Fibroblast of lung (primary cell): Measurements from ENCODE around the gene NR0B2.

Experiments used
- EZH2 ChIP-seq: IDR thresholded peaks from 2 replicates; pipeline ENCODE4 v1.5.1; 2012; ENCODE audit warnings: low read length, control low read depth, mild to moderate bottlenecking; ENCODE audit errors: missing control alignments
- TF ChIP-seq, protein P1 (sequence below), 2 donors: IDR thresholded peaks in 1 of 2; conservative IDR thresholded peaks in 1 of 2; 1 replicate in 1 of 2; 2 replicates in 1 of 2; pipeline ENCODE4 v1.5.1; 2011 to 2012; ENCODE audit warnings: low read length in 2 of 2, control low read depth in 1 of 2, inconsistent platforms in 1 of 2, low read depth in 1 of 2, mild to moderate bottlenecking in 1 of 2

- TF ChIP-seq, protein P1, sequence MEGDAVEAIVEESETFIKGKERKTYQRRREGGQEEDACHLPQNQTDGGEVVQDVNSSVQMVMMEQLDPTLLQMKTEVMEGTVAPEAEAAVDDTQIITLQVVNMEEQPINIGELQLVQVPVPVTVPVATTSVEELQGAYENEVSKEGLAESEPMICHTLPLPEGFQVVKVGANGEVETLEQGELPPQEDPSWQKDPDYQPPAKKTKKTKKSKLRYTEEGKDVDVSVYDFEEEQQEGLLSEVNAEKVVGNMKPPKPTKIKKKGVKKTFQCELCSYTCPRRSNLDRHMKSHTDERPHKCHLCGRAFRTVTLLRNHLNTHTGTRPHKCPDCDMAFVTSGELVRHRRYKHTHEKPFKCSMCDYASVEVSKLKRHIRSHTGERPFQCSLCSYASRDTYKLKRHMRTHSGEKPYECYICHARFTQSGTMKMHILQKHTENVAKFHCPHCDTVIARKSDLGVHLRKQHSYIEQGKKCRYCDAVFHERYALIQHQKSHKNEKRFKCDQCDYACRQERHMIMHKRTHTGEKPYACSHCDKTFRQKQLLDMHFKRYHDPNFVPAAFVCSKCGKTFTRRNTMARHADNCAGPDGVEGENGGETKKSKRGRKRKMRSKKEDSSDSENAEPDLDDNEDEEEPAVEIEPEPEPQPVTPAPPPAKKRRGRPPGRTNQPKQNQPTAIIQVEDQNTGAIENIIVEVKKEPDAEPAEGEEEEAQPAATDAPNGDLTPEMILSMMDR (conservative IDR thresholded peaks at IDR 0.05 in 1 of 2, IDR thresholded peaks at IDR 0.05 in 1 of 2; ENCODE audit: low read depth in 1 of 2, low read length in 2 of 2): no peak
- no peak for TF ChIP-seq EZH2
Observed at GRCh38 chr1:26907071-26907917, 6.5 kb downstream of the NR0B2 start.
